ENCODE measurements around the gene KDM4C. TPM values are rescaled to one million over a fixed set of nuclear protein-coding genes. Genes with fewer than 3 reads are reported as not detected.

The KDM4C gene
- polyA plus RNA-seq, 1 donor = 12.0 TPM

- DNase-seq (ENCODE audit: low read depth) = no peak
Observed at GRCh38 chr9:6904371-6904770, 146.6 kb downstream of the KDM4C start.

- no peak for DNase-seq (ENCODE audit: low read depth)
Observed at GRCh38 chr9:6905850-6906375, 148.1 kb downstream of the KDM4C start.

- DNase-seq (ENCODE audit: low read depth) = no peak
Observed at GRCh38 chr9:6907772-6908381, 150.1 kb downstream of the KDM4C start.

GRCh38 chr9:6909181-6909580, 151.4 kb downstream of the KDM4C start:
- DNase-seq (ENCODE audit: low read depth) = no peak

GRCh38 chr9:6910032-6910431, 152.3 kb downstream of the KDM4C start:
- DNase-seq (ENCODE audit: low read depth) = no peak

- no peak for DNase-seq (ENCODE audit: low read depth)
Observed at GRCh38 chr9:6910497-6910896, 152.7 kb downstream of the KDM4C start.

- no peak for DNase-seq (ENCODE audit: low read depth)
Observed at GRCh38 chr9:6911901-6912638, 154.3 kb downstream of the KDM4C start.

- DNase-seq (ENCODE audit: low read depth) = no peak
Observed at GRCh38 chr9:6915635-6916034, 157.9 kb downstream of the KDM4C start.

- no peak for DNase-seq (ENCODE audit: low read depth)
Observed at GRCh38 chr9:6917162-6917561, 159.4 kb downstream of the KDM4C start.

GRCh38 chr9:6920041-6920440, 162.3 kb downstream of the KDM4C start:
- DNase-seq (ENCODE audit: low read depth) = no peak

- DNase-seq (ENCODE audit: low read depth) = no peak
Observed at GRCh38 chr9:6921315-6921714, 163.5 kb downstream of the KDM4C start.

- DNase-seq (ENCODE audit: low read depth) = no peak
Observed at GRCh38 chr9:6922124-6922676, 164.4 kb downstream of the KDM4C start.

GRCh38 chr9:6922680-6923079, 164.9 kb downstream of the KDM4C start:
- DNase-seq (ENCODE audit: low read depth) = no peak

GRCh38 chr9:6923086-6923485, 165.3 kb downstream of the KDM4C start:
- no peak for DNase-seq (ENCODE audit: low read depth)

- no peak for DNase-seq (ENCODE audit: low read depth)
Observed at GRCh38 chr9:6924149-6924548, 166.4 kb downstream of the KDM4C start.

- DNase-seq (ENCODE audit: low read depth) = no peak
Observed at GRCh38 chr9:6924988-6925563, 167.3 kb downstream of the KDM4C start.

GRCh38 chr9:6925836-6926235, 168.1 kb downstream of the KDM4C start:
- DNase-seq (ENCODE audit: low read depth) = no peak

- no peak for DNase-seq (ENCODE audit: low read depth)
Observed at GRCh38 chr9:6926436-6926835, 168.7 kb downstream of the KDM4C start.

- DNase-seq (ENCODE audit: low read depth) = no peak
Observed at GRCh38 chr9:6927838-6928237, 170.1 kb downstream of the KDM4C start.

- DNase-seq (ENCODE audit: low read depth) = no peak
Observed at GRCh38 chr9:6928863-6929262, 171.1 kb downstream of the KDM4C start.

- DNase-seq (ENCODE audit: low read depth) = no peak
Observed at GRCh38 chr9:6929441-6930215, 171.9 kb downstream of the KDM4C start.

GRCh38 chr9:6930827-6931226, 173.1 kb downstream of the KDM4C start:
- no peak for DNase-seq (ENCODE audit: low read depth)
